GM12872 (cell line): ENCODE data around the gene GOLGA8J.
"Not testable (repeated sequence)": the region's sequence is repeated elsewhere in the genome, so short reads cannot be mapped to it uniquely, and the experiment has no call there.

Experiments
- TF ChIP-seq, protein P1 (sequence below): IDR thresholded peaks from 3 replicates; pipeline ENCODE4 v1.5.1; 2011; ENCODE audit warnings: low read depth, mild to moderate bottlenecking, low read length, moderate library complexity; ENCODE audit not compliant: insufficient read depth

Gene GOLGA8J

DNA sequence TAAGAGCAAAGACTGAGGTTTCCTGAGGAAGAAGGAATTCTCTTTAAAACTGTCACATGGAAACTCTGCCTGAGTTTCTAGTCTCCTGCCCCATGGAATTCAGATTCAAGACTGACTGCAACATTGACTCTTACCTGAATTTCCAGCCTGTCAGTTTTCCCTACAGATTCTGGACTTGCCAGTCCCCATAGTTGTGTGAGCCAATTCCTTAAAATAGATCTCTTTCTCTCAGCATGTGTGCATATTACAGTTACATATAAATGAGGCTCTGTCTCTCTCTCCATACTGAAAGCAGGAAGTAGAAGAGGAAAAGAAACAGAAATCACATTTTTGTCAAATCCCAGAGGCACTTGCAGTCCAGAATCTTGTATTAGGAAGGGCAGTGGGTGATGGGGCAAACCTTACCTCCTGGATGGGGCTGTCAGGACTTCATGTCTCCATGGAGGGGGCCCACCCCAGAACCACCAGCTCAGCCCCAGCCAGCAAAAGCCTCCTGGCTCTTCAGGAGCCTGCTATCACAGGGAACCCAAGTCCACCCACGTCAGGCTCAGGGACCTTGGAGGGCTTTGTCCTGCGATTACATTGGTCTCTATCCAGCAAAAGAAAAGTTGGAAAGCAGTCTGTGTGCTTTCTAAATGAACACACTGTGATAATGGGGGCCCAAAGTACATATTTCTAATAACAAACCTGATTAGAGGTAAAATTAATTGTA is 18.8 kb upstream of the GOLGA8J start:
- TF ChIP-seq, protein P1, sequence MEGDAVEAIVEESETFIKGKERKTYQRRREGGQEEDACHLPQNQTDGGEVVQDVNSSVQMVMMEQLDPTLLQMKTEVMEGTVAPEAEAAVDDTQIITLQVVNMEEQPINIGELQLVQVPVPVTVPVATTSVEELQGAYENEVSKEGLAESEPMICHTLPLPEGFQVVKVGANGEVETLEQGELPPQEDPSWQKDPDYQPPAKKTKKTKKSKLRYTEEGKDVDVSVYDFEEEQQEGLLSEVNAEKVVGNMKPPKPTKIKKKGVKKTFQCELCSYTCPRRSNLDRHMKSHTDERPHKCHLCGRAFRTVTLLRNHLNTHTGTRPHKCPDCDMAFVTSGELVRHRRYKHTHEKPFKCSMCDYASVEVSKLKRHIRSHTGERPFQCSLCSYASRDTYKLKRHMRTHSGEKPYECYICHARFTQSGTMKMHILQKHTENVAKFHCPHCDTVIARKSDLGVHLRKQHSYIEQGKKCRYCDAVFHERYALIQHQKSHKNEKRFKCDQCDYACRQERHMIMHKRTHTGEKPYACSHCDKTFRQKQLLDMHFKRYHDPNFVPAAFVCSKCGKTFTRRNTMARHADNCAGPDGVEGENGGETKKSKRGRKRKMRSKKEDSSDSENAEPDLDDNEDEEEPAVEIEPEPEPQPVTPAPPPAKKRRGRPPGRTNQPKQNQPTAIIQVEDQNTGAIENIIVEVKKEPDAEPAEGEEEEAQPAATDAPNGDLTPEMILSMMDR = no peak

DNA sequence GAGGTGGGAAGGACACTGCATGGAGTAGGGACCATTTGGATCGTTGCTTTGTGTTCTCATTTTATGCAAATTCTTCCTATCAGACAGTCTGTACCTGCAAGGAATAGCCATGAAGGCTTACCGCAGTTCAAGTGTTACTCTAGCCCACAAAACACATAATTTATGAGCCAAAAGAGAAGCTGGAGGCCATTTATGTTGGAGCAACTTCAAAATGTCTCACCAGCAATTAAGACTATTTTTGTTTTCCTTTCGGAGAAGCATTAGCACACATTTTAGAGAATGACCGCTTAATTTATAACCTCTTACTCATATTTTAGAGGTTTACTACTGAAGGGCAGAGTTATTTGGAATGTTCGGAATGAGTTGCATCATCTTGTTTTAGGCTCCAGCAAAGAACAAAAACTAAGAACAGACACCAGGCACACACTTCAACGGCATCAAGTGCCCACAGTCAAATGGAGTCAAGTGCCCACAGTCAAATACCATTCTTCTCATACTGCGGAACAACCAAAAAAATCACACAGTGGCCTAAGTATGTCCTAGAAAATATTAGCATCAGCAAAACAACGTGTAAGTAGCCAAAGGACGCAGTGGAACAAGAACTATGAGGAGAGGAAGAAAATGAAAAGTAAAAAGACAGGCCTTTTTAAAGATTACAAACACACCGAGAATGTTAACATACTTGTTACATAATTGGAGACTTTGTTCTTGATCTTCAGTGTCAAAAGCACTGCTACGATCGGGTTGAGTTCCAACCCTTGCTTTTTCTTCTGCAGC is 17.5 kb upstream of the GOLGA8J start:
- TF ChIP-seq, protein P1 = no peak

DNA sequence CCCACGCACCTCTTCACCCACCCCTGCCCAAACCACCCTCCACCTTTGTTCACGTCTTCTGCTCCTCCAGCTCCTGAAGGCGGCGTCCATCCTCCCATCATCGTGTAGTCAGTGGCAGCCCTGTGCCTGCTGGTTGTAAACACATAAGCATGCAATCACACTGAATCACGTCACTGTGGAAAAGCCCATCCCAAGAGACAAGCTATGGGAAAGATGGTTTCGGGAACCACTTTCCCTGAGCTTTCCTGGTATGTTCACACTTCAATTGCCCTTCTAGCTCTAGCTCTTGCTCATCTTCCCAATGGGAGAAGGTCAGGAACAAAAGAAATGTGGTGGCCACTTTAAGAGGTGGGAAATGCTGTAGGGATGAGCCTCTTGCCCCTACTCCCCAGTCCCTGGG is 14.4 kb upstream of the GOLGA8J start:
- TF ChIP-seq, protein P1 = no peak

DNA sequence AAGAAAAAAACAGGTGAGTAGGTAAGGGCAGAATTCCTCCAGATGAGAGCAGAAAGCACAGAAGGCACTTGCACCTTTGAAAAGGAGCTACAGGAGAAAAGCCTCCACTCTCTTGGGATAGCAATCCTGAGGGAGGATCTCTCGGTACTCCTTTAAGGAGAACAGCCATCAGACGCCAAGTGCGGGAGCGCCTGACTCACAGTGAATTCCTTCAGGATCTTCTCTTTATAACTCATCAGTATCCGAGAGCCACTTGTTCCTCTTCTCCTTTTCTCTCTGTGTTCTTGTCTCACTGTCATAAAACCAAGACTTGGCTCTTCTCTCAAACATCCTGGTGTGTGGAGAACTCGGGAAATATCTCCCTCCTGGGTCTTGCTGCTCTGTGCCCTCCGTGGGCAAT is 10.1 kb upstream of the GOLGA8J start:
- TF ChIP-seq, protein P1 = no peak

DNA sequence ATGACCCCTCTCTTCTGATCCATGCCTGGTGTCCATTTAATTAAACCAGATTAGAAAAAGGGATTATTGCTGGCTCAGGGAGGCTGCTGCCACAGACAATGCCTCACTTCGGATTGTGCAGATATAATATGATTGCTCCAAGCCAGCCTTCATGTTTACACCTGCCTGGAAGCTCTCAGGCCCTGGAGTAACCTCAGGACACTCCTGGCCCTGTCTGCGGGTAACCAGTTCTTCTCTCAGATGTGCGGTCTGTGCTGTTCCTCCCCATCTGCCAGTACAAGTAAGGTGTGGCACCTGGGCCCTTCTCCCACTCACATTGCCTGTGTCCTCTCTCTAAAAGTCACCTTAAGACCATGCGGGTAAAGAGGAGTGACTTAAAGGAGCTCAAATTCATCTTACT is 8.8 kb upstream of the GOLGA8J start:
- TF ChIP-seq, protein P1 = no peak

DNA sequence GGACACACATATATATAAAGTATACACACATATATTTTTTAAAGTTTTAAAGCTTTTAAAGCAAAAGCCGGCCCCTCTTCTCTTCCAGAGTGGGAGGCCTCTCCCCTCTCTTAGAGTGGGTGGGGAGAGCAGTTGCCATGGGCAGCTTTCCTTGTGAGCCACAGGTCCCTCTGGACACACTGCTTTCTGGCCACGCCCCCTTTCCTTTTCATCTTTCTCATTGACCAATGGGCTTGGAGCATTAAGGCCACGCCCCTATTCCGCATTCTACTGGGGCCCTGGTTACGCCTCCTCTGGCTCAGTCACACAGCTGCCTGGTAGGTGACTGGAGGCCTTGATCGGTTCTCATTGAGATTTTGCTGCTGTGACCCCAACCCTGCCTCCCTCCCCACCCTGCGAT is 52.0 kb downstream of the GOLGA8J start, which contains the start of gene GOLGA8T:
GOLGA8T (plus strand) TSS at position 301 of the 400 bp plus-strand sequence; CDS start at position 399, 98 bp downstream.
- TF ChIP-seq, protein P1 = not testable (repeated sequence)
